CD4-positive, alpha-beta T cell (primary cell): ENCODE results near the gene RAD50. TPM values are rescaled to one million over a fixed set of nuclear protein-coding genes. Genes with fewer than 3 reads are reported as not detected.
"Not testable (repeated sequence)": the region's sequence is repeated elsewhere in the genome, so short reads cannot be mapped to it uniquely, and the experiment has no call there.

Experiments
- ATAC-seq: fragments of 200-7000 bp; cut with Tn5 transposase; one replicate; pipeline ENCODE4 v1.10.0; 2022; ENCODE audit warnings: mild to moderate bottlenecking; ENCODE audit not compliant: poor library complexity
- CTCF ChIA-PET: fragments of 350-600 bp; sonication (Branson Sonifier 250); formaldehyde crosslinking; loops from one replicate; lab custom pipeline; 2021; ENCODE audit warnings: antibody characterized with exemption, inconsistent platforms; lab: Charles Lee
- POLR2A ChIA-PET: fragments of 350-600 bp; sonication (Branson Sonifier 250); formaldehyde crosslinking; loops from one replicate; lab custom pipeline; 2021; ENCODE audit warnings: antibody characterized with exemption, inconsistent platforms; lab: Charles Lee
- DNase-seq, 14 experiments: peaks; one replicate each; pipeline ENCODE4 v3.0.0-alpha.2; 2013 to 2020; ENCODE audit warnings: mixed read lengths in 2 of 14
- H3K27ac ChIP-seq, 2 donors: one replicate each; pipeline versions ENCODE4 v1.5.1 to v1.7.0; 2013; ENCODE audit warnings: low read length in 2 of 2, low read depth in 1 of 2, mild to moderate bottlenecking in 1 of 2
- H3K27me3 ChIP-seq, 2 experiments: 1 replicate in 1 of 2; 2 replicates in 1 of 2; pipeline versions ENCODE4 v1.6.1 to v1.7.0; 2013; ENCODE audit warnings: low read length in 2 of 2, control low read depth in 1 of 2, mild to moderate bottlenecking in 1 of 2, moderate library complexity in 1 of 2; ENCODE audit not compliant: insufficient read depth in 2 of 2, control insufficient read depth in 1 of 2
- H3K36me3 ChIP-seq: one replicate; pipeline ENCODE4 v1.6.1; 2013; ENCODE audit warnings: low read length, control low read depth; ENCODE audit not compliant: insufficient read depth
- H3K4me1 ChIP-seq: one replicate; pipeline ENCODE4 v1.6.1; 2013; ENCODE audit warnings: low read length, control low read depth; ENCODE audit not compliant: insufficient read depth
- H3K4me3 ChIP-seq: one replicate; pipeline ENCODE4 v1.5.1; 2013; ENCODE audit warnings: mild to moderate bottlenecking, low read length, moderate library complexity
- H3K9me3 ChIP-seq, 2 experiments: 1 replicate in 1 of 2; 2 replicates in 1 of 2; pipeline versions ENCODE4 v1.6.1 to v1.7.0; 2013; ENCODE audit warnings: low read length in 2 of 2, mild to moderate bottlenecking in 2 of 2, control low read depth in 1 of 2, moderate library complexity in 1 of 2; ENCODE audit not compliant: control insufficient read depth in 1 of 2, insufficient read depth in 1 of 2
- H3K27ac Mint-ChIP-seq: one replicate; pipeline ENCODE4 v1.8.0; 2020; ENCODE audit warnings: mixed read lengths
- H3K27me3 Mint-ChIP-seq: one replicate; pipeline ENCODE4 v1.8.0; 2021; ENCODE audit warnings: mixed read lengths
- H3K36me3 Mint-ChIP-seq: one replicate; pipeline ENCODE4 v1.8.0; 2021; ENCODE audit warnings: low read depth, mixed read lengths
- H3K4me1 Mint-ChIP-seq: one replicate; pipeline ENCODE4 v1.8.0; 2021; ENCODE audit warnings: low read depth, mixed read lengths
- H3K4me3 Mint-ChIP-seq: one replicate; pipeline ENCODE4 v1.8.0; 2020; ENCODE audit warnings: mild to moderate bottlenecking, mixed read lengths
- H3K9me3 Mint-ChIP-seq: one replicate; pipeline ENCODE4 v1.8.0; 2020; ENCODE audit warnings: mixed read lengths
- CTCF ChIP-seq: fragments of 200-600 bp; IDR thresholded peaks from one replicate; pipeline ENCODE4 v1.8.0; 2022; ENCODE audit warnings: antibody characterized with exemption, mild to moderate bottlenecking
- intact Hi-C, 2 experiments: fragments of 100-400 bp; cut with DNase I in 1 of 2; cut with micrococcal nuclease in 1 of 2; formaldehyde crosslinking; loops; one replicate each; pipeline versions ENCODE4 v1.15.1 to v1.9.0; 2023 to 2025; cut with DNase I, micrococcal nuclease
- polyA plus RNA-seq, 2 donors: library from polyadenylated mRNA; unstranded; fragments of 120-200 nt; gene quantifications; one replicate each; pipeline ENCODE4 v1.2.1, GENCODE V29; 2013
- total RNA-seq, 174 experiments: library from RNA in 2 of 174; stranded (reverse) in 2 of 174; gene quantifications; one replicate each; pipeline ENCODE4 v1.2.3 and lab custom pipeline; 2021 to 2026

RAD50 gene
- total RNA-seq (10 to 100 TPM; 12.7 to 13.4 TPM), total RNA-seq (lab: John Stamatoyannopoulos, UW) (2.8 to 13.1 (median 7.5) reads per million in 172 experiments)
- 18.7 TPM for polyA plus RNA-seq (2013, experiment 1 of 2)
- 24.4 TPM for polyA plus RNA-seq (2013, experiment 2 of 2)

DNA sequence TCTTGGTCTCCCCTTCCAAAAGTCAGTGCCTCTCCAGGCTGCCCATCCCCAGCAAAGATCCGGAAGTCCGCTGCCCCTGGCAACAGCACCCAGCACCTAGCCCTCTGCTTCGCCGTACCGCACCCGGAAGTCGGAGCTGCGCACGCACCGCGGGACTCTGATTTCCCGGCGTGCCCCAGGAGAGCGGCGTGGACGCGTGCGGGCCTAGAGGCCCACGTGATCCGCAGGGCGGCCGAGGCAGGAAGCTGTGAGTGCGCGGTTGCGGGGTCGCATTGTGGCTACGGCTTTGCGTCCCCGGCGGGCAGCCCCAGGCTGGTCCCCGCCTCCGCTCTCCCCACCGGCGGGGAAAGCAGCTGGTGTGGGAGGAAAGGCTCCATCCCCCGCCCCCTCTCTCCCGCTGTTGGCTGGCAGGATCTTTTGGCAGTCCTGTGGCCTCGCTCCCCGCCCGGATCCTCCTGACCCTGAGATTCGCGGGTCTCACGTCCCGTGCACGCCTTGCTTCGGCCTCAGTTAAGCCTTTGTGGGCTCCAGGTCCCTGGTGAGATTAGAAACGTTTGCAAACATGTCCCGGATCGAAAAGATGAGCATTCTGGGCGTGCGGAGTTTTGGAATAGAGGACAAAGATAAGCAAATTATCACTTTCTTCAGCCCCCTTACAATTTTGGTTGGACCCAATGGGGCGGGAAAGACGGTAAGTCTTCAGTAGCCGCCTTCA lies at the start of gene RAD50:
TSS of gene RAD50 (plus strand) at position 215 of the 715 bp plus-strand sequence. CDS start at position 563, 348 bp downstream.
- peak within 1 kb of the TSS; percentile 83 for H3K4me3 ChIP-seq
- Mint-ChIP-seq H3K9me3 (peaks cover 5% of the 10 kb centered on the region), H3K4me3 (peak within 1 kb of the TSS; percentile 95), H3K4me1 (peaks cover 43% of the 10 kb centered on the region), H3K36me3 (peaks cover 29% of the 10 kb centered on the region), H3K27me3 (no peaks in the 10 kb centered on the region), H3K27ac (peak within 1 kb of the TSS; percentile 98)
- ChIA-PET CTCF (interaction anchor here (1.1 kb wide), 1 partner anchor 30 kb away, joined by 3 read pairs; no protein-coding TSS in a partner anchor), POLR2A (interaction anchor here (0.8 to 1.8 kb wide), 22 partner anchors 9 to 1669 kb away, joined by 3 to 24 read pairs (median 5); partner anchors contain the start of genes AFF4, CCNI2, GDF9 and HSPA4)
- TF ChIP-seq CTCF: no peak
- intact Hi-C loops: loop anchor here in 1 of 2 experiments (5.0 to 10.0 kb wide), 3 partner anchors 180 to 498 kb away; partner anchors contain the start of genes GDF9, HSPA4, KIF3A and UQCRQ
- ATAC-seq: peak; percentile 94
- H3K9me3 ChIP-seq: peaks cover 0 to 8% of the 10 kb centered on the region in 2 experiments
- peaks cover 22% of the 10 kb centered on the region for H3K4me1 ChIP-seq
- H3K27me3 ChIP-seq: no peaks in the 10 kb centered on the region
- H3K36me3 ChIP-seq: peaks cover 27% of the 10 kb centered on the region
- peak within 1 kb of the TSS; percentile 76 to 78 for H3K27ac ChIP-seq
- DNase-seq: peak; percentile 79 to 96 (median 88)

DNA sequence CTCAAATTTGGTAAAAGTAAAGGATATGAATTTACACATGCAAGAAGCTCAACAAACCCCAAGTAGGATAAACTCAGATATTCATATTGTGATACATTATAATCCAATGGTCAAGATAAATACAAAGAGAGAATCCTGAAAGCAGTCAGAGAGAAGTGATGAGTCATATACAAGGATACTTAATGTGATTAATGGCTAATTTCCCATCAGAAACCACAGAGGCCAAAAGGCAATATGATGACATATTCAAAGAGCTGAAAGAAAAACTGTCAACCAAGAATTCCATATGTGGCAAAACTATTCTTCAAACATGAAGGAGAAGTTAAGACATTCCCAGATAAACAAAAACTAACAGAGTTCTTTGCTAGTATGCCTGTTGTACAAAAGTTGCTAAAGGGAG lies 46.7 kb upstream of the RAD50 start:
- ChIA-PET POLR2A (no interaction called here), CTCF (interaction anchor here (1.0 kb wide), 1 partner anchor 17 kb away, joined by 3 read pairs; no protein-coding TSS in a partner anchor)
- intact Hi-C loops: no loop called here
- ATAC-seq (no peak), DNase-seq (no peak)
- TF ChIP-seq CTCF: no peak
- no peaks in the 10 kb centered on the region for H3K36me3 Mint-ChIP-seq
- H3K4me3 Mint-ChIP-seq: no peak overlapping the region
- peaks cover 51% of the 10 kb centered on the region for H3K27me3 Mint-ChIP-seq
- no peaks in the 10 kb centered on the region for H3K9me3 Mint-ChIP-seq
- Histone ChIP-seq H3K27ac (no peak overlapping the region), H3K27me3 (no peaks in the 10 kb centered on the region), H3K4me3 (no peak overlapping the region), H3K4me1 (no peaks in the 10 kb centered on the region), H3K36me3 (no peaks in the 10 kb centered on the region), H3K9me3 (no peaks in the 10 kb centered on the region)
- no peaks in the 10 kb centered on the region for H3K4me1 Mint-ChIP-seq
- no peak overlapping the region for H3K27ac Mint-ChIP-seq

DNA sequence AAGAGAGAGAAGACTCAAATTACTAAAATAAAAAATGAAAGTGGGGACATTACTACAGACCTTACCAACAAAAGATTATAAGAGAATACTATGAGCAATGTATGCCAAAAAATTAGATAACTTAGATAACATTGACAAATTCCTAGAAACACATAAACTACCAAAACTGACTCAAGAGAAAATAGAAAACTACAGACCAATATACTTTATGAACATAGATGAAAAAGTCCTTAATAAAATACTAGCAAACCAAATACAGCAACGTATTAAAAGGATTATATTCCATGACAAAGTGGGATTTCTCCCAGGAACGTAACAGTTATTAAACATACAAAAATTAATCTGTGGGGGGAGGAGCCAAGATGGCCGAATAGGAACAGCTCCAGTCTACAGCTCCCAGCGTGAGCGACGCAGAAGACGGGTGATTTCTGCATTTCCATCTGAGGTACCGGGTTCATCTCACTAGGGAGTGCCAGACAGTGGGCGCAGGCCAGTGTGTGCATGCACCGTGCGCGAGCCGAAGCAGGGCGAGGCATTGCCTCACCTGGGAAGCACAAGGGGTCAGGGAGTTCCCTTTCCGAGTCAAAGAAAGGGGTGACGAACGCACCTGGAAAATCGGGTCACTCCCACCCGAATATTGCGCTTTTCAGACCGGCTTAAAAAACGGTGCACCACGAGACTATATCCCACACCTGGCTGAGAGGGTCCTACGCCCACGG lies 43.0 kb upstream of the RAD50 start:
- DNase-seq, H3K27me3 ChIP-seq, H3K4me3 ChIP-seq, CTCF ChIA-PET, H3K4me1 ChIP-seq, ATAC-seq, H3K36me3 ChIP-seq, H3K36me3 Mint-ChIP-seq, H3K4me1 Mint-ChIP-seq, H3K27ac Mint-ChIP-seq, H3K9me3 Mint-ChIP-seq, POLR2A ChIA-PET, intact Hi-C loops, H3K4me3 Mint-ChIP-seq, H3K9me3 ChIP-seq, H3K27ac ChIP-seq: not testable (repeated sequence)
- H3K27me3 Mint-ChIP-seq: peaks cover 25% of the 10 kb centered on the region

- POLR2A ChIA-PET, H3K4me3 ChIP-seq, H3K4me1 ChIP-seq, H3K4me3 Mint-ChIP-seq, H3K27me3 Mint-ChIP-seq, H3K9me3 ChIP-seq, H3K27ac ChIP-seq, H3K27me3 ChIP-seq, H3K4me1 Mint-ChIP-seq, H3K27ac Mint-ChIP-seq, DNase-seq, ATAC-seq, H3K36me3 Mint-ChIP-seq, H3K36me3 ChIP-seq, H3K9me3 Mint-ChIP-seq: not testable (repeated sequence)
- CTCF ChIA-PET: interaction anchor here (0.7 kb wide), 1 partner anchor 298 kb away, joined by 4 read pairs; no protein-coding TSS in a partner anchor
- intact Hi-C loops: loop anchor here in 1 of 2 experiments (10.0 kb wide), 1 partner anchor 93 kb away; no protein-coding TSS in a partner anchor
These were observed 34.7 kb upstream of the RAD50 start for GRCh38 chr5:132522067-132522466.

DNA sequence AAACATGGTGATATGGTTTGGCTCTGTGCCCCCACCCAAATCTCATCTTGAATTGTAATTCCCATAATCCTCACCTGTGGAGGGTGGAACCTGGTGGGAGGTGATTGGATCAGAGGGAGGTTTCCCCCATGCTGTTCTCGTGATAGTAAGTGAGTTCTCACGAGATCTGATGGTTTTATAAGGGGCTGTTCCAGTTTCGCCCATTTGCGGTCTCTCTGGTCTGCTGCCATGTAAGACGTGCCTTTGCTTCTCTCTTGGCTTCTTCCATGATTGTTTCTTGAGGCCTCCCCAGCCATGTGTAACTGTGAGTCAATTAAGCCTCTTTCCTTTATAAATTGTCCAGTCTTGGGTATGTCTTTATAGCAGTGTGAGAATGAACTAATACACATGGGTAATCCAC lies 31.9 kb upstream of the RAD50 start:
- H3K36me3 Mint-ChIP-seq, ATAC-seq, DNase-seq, H3K27ac ChIP-seq, CTCF ChIA-PET, POLR2A ChIA-PET, H3K27me3 Mint-ChIP-seq, H3K27me3 ChIP-seq, H3K9me3 ChIP-seq, H3K4me3 Mint-ChIP-seq, H3K27ac Mint-ChIP-seq, H3K4me3 ChIP-seq, H3K9me3 Mint-ChIP-seq, H3K36me3 ChIP-seq, H3K4me1 Mint-ChIP-seq: not testable (repeated sequence)
- intact Hi-C loops: loop anchor here (5.0 to 10.0 kb wide), 2 partner anchors 90 to 187 kb away; no protein-coding TSS in a partner anchor
- H3K4me1 ChIP-seq: peaks cover 15% of the 10 kb centered on the region
